Transverse colon (tissue), 4 donors: ENCODE measurements around the gene AVPR2.

Source experiments
- CTCF ChIP-seq, 5 experiments: fragments of 200-600 bp in 3 of 5; fragments of 450-650 bp in 2 of 5; sonication (generic) in 3 of 5; IDR thresholded peaks; 1 replicate in 2 of 5; 2 replicates in 3 of 5; pipeline ENCODE4 v1.5.1; 2016 to 2017; ENCODE audit warnings: antibody characterized with exemption in 5 of 5, inconsistent platforms in 3 of 5, mild to moderate bottlenecking in 2 of 5, moderate library complexity in 1 of 5
- EP300 ChIP-seq: sonication (generic); formaldehyde crosslinking; IDR thresholded peaks from one replicate; pipeline ENCODE4 v1.6.1; 2017; ENCODE audit warnings: antibody characterized with exemption, low read depth
- POLR2A ChIP-seq: fragments of 450-650 bp; IDR thresholded peaks from one replicate; pipeline ENCODE4 v1.6.1; 2016; ENCODE audit warnings: antibody characterized with exemption, mild to moderate bottlenecking, moderate library complexity
- POLR2AphosphoS5 ChIP-seq, 3 donors: sonication (generic); formaldehyde crosslinking; IDR thresholded peaks; one replicate each; pipeline ENCODE4 v1.6.1; 2016; ENCODE audit warnings: antibody characterized with exemption in 3 of 3

- TF ChIP-seq POLR2A (no peak), POLR2AphosphoS5 (IDR thresholded peaks at IDR 0.05) (no peak), CTCF (IDR thresholded peaks at IDR 0.05) (no peak), EP300 (no peak)
Observed at GRCh38 chrX:153953892-153954557, 49.6 kb downstream of the AVPR2 start.
